HepG2 (cell line): ENCODE measurements around the gene APBB2. TPM values are rescaled to one million over a fixed set of nuclear protein-coding genes. Genes with fewer than 3 reads are reported as not detected.
A peak's percentile ranks its signal among the peaks of the same experiment; 100 is the strongest.

Experiments used
- KLF13 ChIP-seq: sonication (generic); formaldehyde crosslinking; IDR thresholded peaks from 2 replicates; pipeline ENCODE4 v1.4.0; 2020; ENCODE audit warnings: mild to moderate bottlenecking, missing genetic modification reagents
- MAFK ChIP-seq, 2 experiments: IDR thresholded peaks in 1 of 2; conservative IDR thresholded peaks in 1 of 2; 2 replicates each; pipeline ENCODE4 v1.6.1; 2011; ENCODE audit warnings: improper control_type of control experiment in 2 of 2, low read length in 2 of 2
- MTERF4 ChIP-seq: sonication (generic); formaldehyde crosslinking; IDR thresholded peaks from 2 replicates; pipeline ENCODE4 v1.8.0; 2023; ENCODE audit warnings: mild to moderate bottlenecking, missing genetic modification reagents
- MTF1 ChIP-seq: sonication (generic); formaldehyde crosslinking; IDR thresholded peaks from 2 replicates; pipeline ENCODE4 v1.5.0; 2020; ENCODE audit warnings: missing genetic modification reagents
- NFE2L1 ChIP-seq: sonication (generic); formaldehyde crosslinking; IDR thresholded peaks from 2 replicates; pipeline ENCODE4 v1.4.0; 2020; ENCODE audit warnings: missing genetic modification reagents, mild to moderate bottlenecking, borderline replicate concordance
- NFIB ChIP-seq: sonication (generic); formaldehyde crosslinking; IDR thresholded peaks from 2 replicates; pipeline ENCODE4 v1.9.0; 2021; ENCODE audit warnings: missing genetic modification reagents, mild to moderate bottlenecking, borderline replicate concordance
- PBX3 ChIP-seq: sonication (generic); formaldehyde crosslinking; IDR thresholded peaks from 2 replicates; pipeline ENCODE4 v1.8.1; 2023; ENCODE audit warnings: missing genetic modification reagents, inconsistent platforms, borderline replicate concordance
- POGK ChIP-seq: sonication (generic); formaldehyde crosslinking; conservative IDR thresholded peaks from 2 replicates; pipeline ENCODE4 v1.8.0; 2022; ENCODE audit warnings: mild to moderate bottlenecking, moderate library complexity, missing genetic modification reagents
- POLR2AphosphoS2 ChIP-seq: IDR thresholded peaks from 2 replicates; pipeline ENCODE4 v1.6.1; 2011; ENCODE audit warnings: low read depth, low read length, improper control_type of control experiment
- SKI ChIP-seq: fragments of 450-650 bp; IDR thresholded peaks from one replicate; pipeline ENCODE4 v1.6.1; 2018; ENCODE audit warnings: mild to moderate bottlenecking; ENCODE audit not compliant: partially characterized antibody
- SNRNP70 ChIP-seq: fragments of 200-400 bp; formaldehyde crosslinking; IDR thresholded peaks from 2 replicates; pipeline ENCODE4 v1.6.1; 2017; ENCODE audit warnings: mild to moderate bottlenecking, low read depth, low read length, moderate library complexity
- SRY ChIP-seq: sonication (generic); formaldehyde crosslinking; IDR thresholded peaks from 2 replicates; pipeline ENCODE4 v1.8.0; 2022; ENCODE audit warnings: mild to moderate bottlenecking, missing genetic modification reagents
- TBX3 ChIP-seq: fragments of 450-650 bp; IDR thresholded peaks from 2 replicates; pipeline ENCODE4 v1.6.1; 2017; ENCODE audit warnings: antibody characterized with exemption, mild to moderate bottlenecking, inconsistent platforms, borderline replicate concordance
- TFDP1 ChIP-seq: IDR thresholded peaks from 2 replicates; pipeline ENCODE4 v1.6.1; 2016; ENCODE audit warnings: missing compliant biosample characterization, missing genetic modification reagents, borderline replicate concordance
- ZNF138 ChIP-seq: sonication (generic); formaldehyde crosslinking; IDR thresholded peaks from 2 replicates; pipeline ENCODE4 v1.5.0; 2020; ENCODE audit warnings: mild to moderate bottlenecking, low read depth, missing genetic modification reagents
- ZNF20 ChIP-seq: sonication (generic); formaldehyde crosslinking; IDR thresholded peaks from 2 replicates; pipeline ENCODE4 v1.4.0; 2020; ENCODE audit warnings: mild to moderate bottlenecking, moderate library complexity, missing genetic modification reagents
- ZNF235 ChIP-seq: sonication (generic); formaldehyde crosslinking; IDR thresholded peaks from 2 replicates; pipeline ENCODE4 v1.8.1; 2023; ENCODE audit warnings: mild to moderate bottlenecking, missing genetic modification reagents, borderline replicate concordance
- ZNF616 ChIP-seq: sonication (generic); formaldehyde crosslinking; IDR thresholded peaks from 2 replicates; pipeline ENCODE4 v1.5.0; 2020; ENCODE audit warnings: low read depth, mild to moderate bottlenecking, missing genetic modification reagents
- ZNF687 ChIP-seq: sonication (generic); formaldehyde crosslinking; IDR thresholded peaks from 2 replicates; pipeline ENCODE4 v1.5.1; 2020; ENCODE audit warnings: mild to moderate bottlenecking, missing genetic modification reagents, moderate library complexity
- ZNF839 ChIP-seq: sonication (generic); formaldehyde crosslinking; IDR thresholded peaks from 2 replicates; pipeline ENCODE4 v1.4.0; 2020; ENCODE audit warnings: missing genetic modification reagents, mild to moderate bottlenecking, borderline replicate concordance
- ZNF841 ChIP-seq: sonication (generic); formaldehyde crosslinking; IDR thresholded peaks from 2 replicates; pipeline ENCODE4 v1.8.1; 2023; ENCODE audit warnings: missing genetic modification reagents, borderline replicate concordance
- polyA plus RNA-seq, 8 experiments: library from polyadenylated mRNA; depleted of rRNA in 3 of 8; stranded (reverse) in 7 of 8; unstranded in 1 of 8; fragments of >200 nt; fragmentation: Illumina TruSeq in 4 of 8; extraction: Trizol in 4 of 8; gene quantifications; 2 replicates each; pipeline versions ENCODE4 v1.2.1 to v1.2.3, GENCODE V29; 2011 to 2016; ENCODE audit warnings: low read depth in 4 of 8, missing spikeins in 1 of 8, mixed read lengths in 1 of 8; ENCODE audit not compliant: insufficient read depth in 1 of 8
- total RNA-seq, 5 experiments: library from RNA; depleted of rRNA; stranded (reverse); fragments of >200 nt; fragmentation: Illumina TruSeq; extraction: Trizol; gene quantifications; 2 replicates each; pipeline ENCODE4 v1.2.3, GENCODE V29; 2016; ENCODE audit warnings: low read depth in 1 of 5

The APBB2 gene
- total and polyA plus RNA-seq, 2 of the 13 experiments (the other 11 are each of a cell fraction or from before 2014, with no cell fraction given), result 11.7 to 17.0 TPM

- TF ChIP-seq ZNF616 (CRISPR knock-in tag), result no peak
- no peak for TF ChIP-seq KLF13 (CRISPR knock-in tag)
- no peak for TF ChIP-seq ZNF839 (CRISPR knock-in tag)
- no peak for TF ChIP-seq ZNF841 (CRISPR knock-in tag)
- TF ChIP-seq ZNF235 (CRISPR knock-in tag), result no peak
- no peak for TF ChIP-seq POLR2AphosphoS2
- TF ChIP-seq ZNF687 (CRISPR knock-in tag), result no peak
- TF ChIP-seq TBX3, result peak; percentile 96
- no peak for TF ChIP-seq ZNF138
- TF ChIP-seq TFDP1 (CRISPR knock-in tag), result no peak
- no peak for TF ChIP-seq NFIB (CRISPR knock-in tag)
- no peak for TF ChIP-seq SRY (CRISPR knock-in tag)
- TF ChIP-seq PBX3 (CRISPR knock-in tag), result no peak
- no peak for TF ChIP-seq MTF1 (CRISPR knock-in tag)
- no peak for TF ChIP-seq MTERF4 (CRISPR knock-in tag)
- no peak for TF ChIP-seq SNRNP70
- TF ChIP-seq ZNF20 (CRISPR knock-in tag), result no peak
- no peak for TF ChIP-seq SKI
- TF ChIP-seq MAFK (conservative IDR thresholded peaks at IDR 0.05 in 1 of 2, IDR thresholded peaks at IDR 0.05 in 1 of 2; ENCODE audit: low read length in 2 of 2), result no peak
- no peak for TF ChIP-seq NFE2L1 (CRISPR knock-in tag)
- no peak for TF ChIP-seq POGK (CRISPR knock-in tag)
These were observed 82.2 kb downstream of the APBB2 start (continued) for GRCh38 chr4:41132055-41132683.
